H9 (cell line): Measurements from ENCODE around the gene DIS3L2. TPM values are rescaled to one million over a fixed set of nuclear protein-coding genes. Genes with fewer than 3 reads are reported as not detected.

Experiments used
- DNase-seq: peaks from one replicate; pipeline ENCODE4 v3.0.0-alpha.2; 2017
- H2AFZ ChIP-seq: one replicate; pipeline ENCODE4 v1.6.1; 2013; ENCODE audit warnings: mild to moderate bottlenecking, low read length, control low read depth, moderate library complexity
- H2AK5ac ChIP-seq: 2 replicates; pipeline ENCODE4 v1.6.1; 2013; ENCODE audit warnings: low read length, control low read depth, mixed read lengths; ENCODE audit not compliant: insufficient read length
- H2BK120ac ChIP-seq: one replicate; pipeline ENCODE4 v1.6.1; 2013; ENCODE audit warnings: low read depth, mild to moderate bottlenecking, low read length, control low read depth, inconsistent platforms; ENCODE audit not compliant: poor library complexity, severe bottlenecking
- H2BK12ac ChIP-seq: 2 replicates; pipeline ENCODE4 v1.6.1; 2013; ENCODE audit warnings: low read length, control low read depth, mixed read lengths, low read depth; ENCODE audit not compliant: insufficient read length
- H2BK15ac ChIP-seq: 2 replicates; pipeline ENCODE4 v1.6.1; 2013; ENCODE audit warnings: low read depth, low read length, control low read depth
- H2BK20ac ChIP-seq: one replicate; pipeline ENCODE4 v1.6.1; 2013; ENCODE audit warnings: low read depth, mild to moderate bottlenecking, low read length, control low read depth, inconsistent platforms; ENCODE audit not compliant: poor library complexity, severe bottlenecking
- H2BK5ac ChIP-seq: 2 replicates; pipeline ENCODE4 v1.6.1; 2013; ENCODE audit warnings: low read length, control low read depth, mixed read lengths; ENCODE audit not compliant: insufficient read length
- H3K14ac ChIP-seq: 2 replicates; pipeline ENCODE4 v1.6.1; 2013; ENCODE audit warnings: low read length, control low read depth; ENCODE audit not compliant: insufficient read depth
- H3K18ac ChIP-seq: 2 replicates; pipeline ENCODE4 v1.6.1; 2013; ENCODE audit warnings: low read depth, mild to moderate bottlenecking, mixed read lengths, low read length, control low read depth; ENCODE audit not compliant: insufficient read length
- H3K23ac ChIP-seq: 2 replicates; pipeline ENCODE4 v1.6.1; 2013; ENCODE audit warnings: low read length, control low read depth, mixed read lengths, low read depth; ENCODE audit not compliant: insufficient read length
- H3K23me2 ChIP-seq: 2 replicates; pipeline ENCODE4 v1.6.1; 2013; ENCODE audit warnings: low read depth, mild to moderate bottlenecking, mixed read lengths, low read length, control low read depth; ENCODE audit not compliant: insufficient read length, poor library complexity, severe bottlenecking
- H3K27ac ChIP-seq: 2 replicates; pipeline ENCODE4 v1.5.1; 2013; ENCODE audit warnings: low read length, control low read depth, mixed read lengths, low read depth; ENCODE audit not compliant: insufficient read length
- H3K27me3 ChIP-seq: 2 replicates; pipeline ENCODE4 v1.6.1; 2013; ENCODE audit warnings: low read length, control low read depth, inconsistent platforms; ENCODE audit not compliant: insufficient read depth
- H3K4ac ChIP-seq: 2 replicates; pipeline ENCODE4 v1.6.1; 2013; ENCODE audit warnings: low read depth, mild to moderate bottlenecking, control low read depth, inconsistent platforms, low read length, moderate library complexity
- H3K4me1 ChIP-seq: 2 replicates; pipeline ENCODE4 v1.6.1; 2013; ENCODE audit warnings: low read length, control low read depth, inconsistent platforms; ENCODE audit not compliant: insufficient read depth
- H3K4me2 ChIP-seq: 2 replicates; pipeline ENCODE4 v1.6.1; 2013; ENCODE audit warnings: low read length, control low read depth, mixed read lengths; ENCODE audit not compliant: insufficient read length, insufficient read depth
- H3K56ac ChIP-seq: 2 replicates; pipeline ENCODE4 v1.6.1; 2013; ENCODE audit warnings: low read depth, mild to moderate bottlenecking, mixed read lengths, low read length, control low read depth; ENCODE audit not compliant: insufficient read length
- H3K79me1 ChIP-seq: 2 replicates; pipeline ENCODE4 v1.6.1; 2013; ENCODE audit warnings: low read depth, mild to moderate bottlenecking, moderate library complexity, low read length, control low read depth, inconsistent platforms; ENCODE audit not compliant: insufficient read depth, poor library complexity, severe bottlenecking
- H3K79me2 ChIP-seq: 2 replicates; pipeline ENCODE4 v1.6.1; 2013; ENCODE audit warnings: low read length, control low read depth, inconsistent platforms; ENCODE audit not compliant: insufficient read depth
- H3K9ac ChIP-seq: 2 replicates; pipeline ENCODE4 v1.6.1; 2013; ENCODE audit warnings: low read length, control low read depth, mixed read lengths; ENCODE audit not compliant: insufficient read length; ENCODE audit errors: extremely low read depth
- H3K9me3 ChIP-seq: one replicate; pipeline ENCODE4 v1.6.1; 2013; ENCODE audit warnings: low read depth, low read length, inconsistent platforms; ENCODE audit not compliant: control insufficient read depth
- H3T11ph ChIP-seq: one replicate; pipeline ENCODE4 v1.6.1; 2013; ENCODE audit warnings: mild to moderate bottlenecking, low read length, control low read depth, inconsistent platforms
- H4K20me1 ChIP-seq: one replicate; pipeline ENCODE4 v1.6.1; 2013; ENCODE audit not compliant: control insufficient read depth, insufficient read length, insufficient read depth
- H4K5ac ChIP-seq: 2 replicates; pipeline ENCODE4 v1.6.1; 2013; ENCODE audit warnings: low read depth, mild to moderate bottlenecking, mixed read lengths, low read length, control low read depth; ENCODE audit not compliant: insufficient read length
- H4K8ac ChIP-seq: replicated peaks from 2 replicates; pipeline ENCODE4 v1.6.1; 2013; ENCODE audit warnings: low read length, control low read depth, mixed read lengths, low read depth; ENCODE audit not compliant: insufficient read length
- H4K91ac ChIP-seq: 2 replicates; pipeline ENCODE4 v1.6.1; 2013; ENCODE audit warnings: low read depth, mild to moderate bottlenecking, moderate library complexity, mixed read lengths, low read length, control low read depth; ENCODE audit not compliant: insufficient read length
- H3K27ac Mint-ChIP-seq, 3 experiments: 2 replicates in 2 of 3; 3 replicates in 1 of 3; pipeline ENCODE4 v1.8.0; 2020 to 2021; ENCODE audit warnings: mixed read lengths in 3 of 3, mild to moderate bottlenecking in 1 of 3, moderate library complexity in 1 of 3
- H3K27me3 Mint-ChIP-seq: 2 replicates; pipeline ENCODE4 v1.8.0; 2021; ENCODE audit warnings: low read depth, mild to moderate bottlenecking, moderate library complexity, mixed read lengths
- H3K36me3 Mint-ChIP-seq, 3 experiments: 2 replicates in 2 of 3; 3 replicates in 1 of 3; pipeline ENCODE4 v1.8.0; 2020 to 2021; ENCODE audit warnings: low read depth in 3 of 3, mixed read lengths in 3 of 3; ENCODE audit not compliant: insufficient read depth in 1 of 3
- H3K4me1 Mint-ChIP-seq, 2 experiments: 2 replicates each; pipeline ENCODE4 v1.8.0; 2020; ENCODE audit warnings: mixed read lengths in 2 of 2
- H3K4me3 Mint-ChIP-seq, 2 experiments: 2 replicates in 1 of 2; 3 replicates in 1 of 2; pipeline ENCODE4 v1.8.0; 2020 to 2021; ENCODE audit warnings: mild to moderate bottlenecking in 2 of 2, mixed read lengths in 2 of 2, moderate library complexity in 1 of 2
- H3K9me3 Mint-ChIP-seq, 2 experiments: 2 replicates in 1 of 2; 3 replicates in 1 of 2; pipeline ENCODE4 v1.8.0; 2020; ENCODE audit warnings: mild to moderate bottlenecking in 2 of 2, mixed read lengths in 2 of 2, moderate library complexity in 1 of 2
- CTCF ChIP-seq: fragments of 200-600 bp; sonication (generic); conservative IDR thresholded peaks from 3 replicates; pipeline ENCODE4 v1.8.0; 2021; ENCODE audit warnings: antibody characterized with exemption, mild to moderate bottlenecking
- WGBS: extraction: QIAGEN DNeasy Blood & Tissue Kit; methylation state at CpG from one replicate; pipeline ENCODE4 v1.1.7; 2013; ENCODE audit warnings: missing lambda C conversion rate, low lambda C conversion rate, mixed read lengths; ENCODE audit not compliant: insufficient read length; ENCODE audit errors: extremely low coverage; 5-methylcytosine and 5-hydroxymethylcytosine counted together
- total RNA-seq: library from RNA; stranded (reverse); gene quantifications from 2 replicates; pipeline ENCODE4 v1.2.1, GENCODE V29; 2021

The DIS3L2 gene
- total RNA-seq, 1 experiment from 2014 or later: 28.1 TPM

GRCh38 chr2:232299084-232299483 lies 337.6 kb downstream of the DIS3L2 start:
- no CpG with 5 or more reads among the region's 5 CpGs for WGBS
- no peak overlapping the region for H4K5ac ChIP-seq
- peaks cover 0 to 1% (median 0%) of the 10 kb centered on the region in 3 experiments; a peak in 1 of 7 replicates for H3K36me3 Mint-ChIP-seq
- no peak overlapping the region for H3T11ph ChIP-seq
- no peaks in the 10 kb centered on the region for H3K23me2 ChIP-seq
- H3K27ac Mint-ChIP-seq: 0 out of 7 replicates have a peak overlapping the region, but pooled peaks of 1 of the 3 experiments have one; percentile 7
- H2AK5ac ChIP-seq: no peak overlapping the region
- no peaks in the 10 kb centered on the region for H3K9me3 ChIP-seq
- no peak overlapping the region for H2BK12ac ChIP-seq
- H2AFZ ChIP-seq: no peak overlapping the region
- H3K79me2 ChIP-seq: no peaks in the 10 kb centered on the region
- no peak overlapping the region for H3K23ac ChIP-seq
- H3K4me1 Mint-ChIP-seq: no peaks in the 10 kb centered on the region
- TF ChIP-seq CTCF: no peak
- H3K56ac ChIP-seq: no peak overlapping the region
- H3K4me1 ChIP-seq: no peaks in the 10 kb centered on the region
- H4K91ac ChIP-seq: no peak overlapping the region
- H3K79me1 ChIP-seq: no peaks in the 10 kb centered on the region
- no peak overlapping the region for H3K18ac ChIP-seq
- no peak overlapping the region for H3K4me2 ChIP-seq
- no peak overlapping the region for H2BK120ac ChIP-seq
- H4K20me1 ChIP-seq: no peaks in the 10 kb centered on the region
- H3K14ac ChIP-seq: no peak overlapping the region
- no peak overlapping the region for H2BK20ac ChIP-seq
- H3K4me3 Mint-ChIP-seq: no peak overlapping the region
- H3K27me3 ChIP-seq: no peaks in the 10 kb centered on the region
- H4K8ac ChIP-seq: no peak overlapping the region
- H3K9me3 Mint-ChIP-seq: no peaks in the 10 kb centered on the region
- H2BK5ac ChIP-seq: no peak overlapping the region
- H2BK15ac ChIP-seq: no peak overlapping the region
- no peak overlapping the region for H3K27ac ChIP-seq
- 0 out of 2 replicates have a peak, but pooled peaks cover 2% of the 10 kb centered on the region for H3K27me3 Mint-ChIP-seq
- no peak for DNase-seq
- no peak overlapping the region for H3K4ac ChIP-seq
- no peak overlapping the region for H3K9ac ChIP-seq
